ENCODE results near the gene TAS2R9.
"Not testable (repeated sequence)": the region's sequence is repeated elsewhere in the genome, so short reads cannot be mapped to it uniquely, and the experiment has no call there.

DNA sequence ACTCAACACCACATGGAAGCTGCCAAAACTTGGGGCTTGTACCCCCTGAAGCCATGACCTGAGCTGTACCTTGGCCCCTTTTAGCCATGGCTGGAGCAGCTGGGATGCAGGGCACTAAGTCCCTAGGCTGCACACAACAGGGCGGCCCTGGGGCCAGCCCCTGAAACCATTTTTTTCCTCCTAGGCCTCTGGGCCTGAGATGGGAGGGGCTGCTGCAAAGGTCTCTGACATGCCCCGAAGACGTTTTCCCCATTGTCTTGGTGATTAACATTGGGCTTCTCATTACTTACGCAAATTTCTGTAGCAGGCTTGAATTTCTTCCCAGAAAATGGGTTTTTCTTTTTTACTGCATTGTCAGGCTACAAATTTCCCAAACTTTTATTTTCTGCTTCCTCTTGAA, 18.2 kb downstream of the TAS2R9 start:
- TF ChIP-seq EGR1 (IDR thresholded peaks at IDR 0.05; ENCODE audit: low read depth); POLR2A (IDR thresholded peaks at IDR 0.05; ENCODE audit: borderline replicate concordance, extremely low read depth, insufficient read depth, insufficient read length); FOSL1 (IDR thresholded peaks at IDR 0.05; ENCODE audit: low read depth); RAD21 (IDR thresholded peaks at IDR 0.05; ENCODE audit: low read depth); CEBPB (IDR thresholded peaks at IDR 0.05; ENCODE audit: low read depth); EZH2 (IDR thresholded peaks at IDR 0.05): not testable (repeated sequence)
- TF ChIP-seq, protein P1, sequence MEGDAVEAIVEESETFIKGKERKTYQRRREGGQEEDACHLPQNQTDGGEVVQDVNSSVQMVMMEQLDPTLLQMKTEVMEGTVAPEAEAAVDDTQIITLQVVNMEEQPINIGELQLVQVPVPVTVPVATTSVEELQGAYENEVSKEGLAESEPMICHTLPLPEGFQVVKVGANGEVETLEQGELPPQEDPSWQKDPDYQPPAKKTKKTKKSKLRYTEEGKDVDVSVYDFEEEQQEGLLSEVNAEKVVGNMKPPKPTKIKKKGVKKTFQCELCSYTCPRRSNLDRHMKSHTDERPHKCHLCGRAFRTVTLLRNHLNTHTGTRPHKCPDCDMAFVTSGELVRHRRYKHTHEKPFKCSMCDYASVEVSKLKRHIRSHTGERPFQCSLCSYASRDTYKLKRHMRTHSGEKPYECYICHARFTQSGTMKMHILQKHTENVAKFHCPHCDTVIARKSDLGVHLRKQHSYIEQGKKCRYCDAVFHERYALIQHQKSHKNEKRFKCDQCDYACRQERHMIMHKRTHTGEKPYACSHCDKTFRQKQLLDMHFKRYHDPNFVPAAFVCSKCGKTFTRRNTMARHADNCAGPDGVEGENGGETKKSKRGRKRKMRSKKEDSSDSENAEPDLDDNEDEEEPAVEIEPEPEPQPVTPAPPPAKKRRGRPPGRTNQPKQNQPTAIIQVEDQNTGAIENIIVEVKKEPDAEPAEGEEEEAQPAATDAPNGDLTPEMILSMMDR (IDR thresholded peaks at IDR 0.05 in 2 of 3, conservative IDR thresholded peaks at IDR 0.05 in 1 of 3; ENCODE audit: borderline replicate concordance in 1 of 3, insufficient read depth in 1 of 3, low read depth in 2 of 3, low read length in 2 of 3) = not testable (repeated sequence)
- TF ChIP-seq, protein P2, sequence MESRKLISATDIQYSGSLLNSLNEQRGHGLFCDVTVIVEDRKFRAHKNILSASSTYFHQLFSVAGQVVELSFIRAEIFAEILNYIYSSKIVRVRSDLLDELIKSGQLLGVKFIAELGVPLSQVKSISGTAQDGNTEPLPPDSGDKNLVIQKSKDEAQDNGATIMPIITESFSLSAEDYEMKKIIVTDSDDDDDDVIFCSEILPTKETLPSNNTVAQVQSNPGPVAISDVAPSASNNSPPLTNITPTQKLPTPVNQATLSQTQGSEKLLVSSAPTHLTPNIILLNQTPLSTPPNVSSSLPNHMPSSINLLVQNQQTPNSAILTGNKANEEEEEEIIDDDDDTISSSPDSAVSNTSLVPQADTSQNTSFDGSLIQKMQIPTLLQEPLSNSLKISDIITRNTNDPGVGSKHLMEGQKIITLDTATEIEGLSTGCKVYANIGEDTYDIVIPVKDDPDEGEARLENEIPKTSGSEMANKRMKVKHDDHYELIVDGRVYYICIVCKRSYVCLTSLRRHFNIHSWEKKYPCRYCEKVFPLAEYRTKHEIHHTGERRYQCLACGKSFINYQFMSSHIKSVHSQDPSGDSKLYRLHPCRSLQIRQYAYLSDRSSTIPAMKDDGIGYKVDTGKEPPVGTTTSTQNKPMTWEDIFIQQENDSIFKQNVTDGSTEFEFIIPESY (IDR thresholded peaks at IDR 0.05; ENCODE audit: extremely low read depth, insufficient replicate concordance, low read length) = not testable (repeated sequence)
